ENCODE results near the gene ANKRD63. TPM values are rescaled to one million over a fixed set of nuclear protein-coding genes. Genes with fewer than 3 reads are reported as not detected.

ANKRD63 gene
- polyA plus RNA-seq, 1 of the 3 experiments (the other 2 are of a cell fraction): not detected

GRCh38 chr15:40249477-40250303 lies 33.2 kb downstream of the ANKRD63 start (continued):
- TF ChIP-seq REST (IDR thresholded peaks at IDR 0.05; ENCODE audit: low read depth, low read length): no peak
- no peak for TF ChIP-seq MEF2A (IDR thresholded peaks at IDR 0.05; ENCODE audit: borderline replicate concordance, low read depth)
- TF ChIP-seq YY1 (IDR thresholded peaks at IDR 0.05; ENCODE audit: low read depth): peak; percentile 67; the same call in 1 of the 2 replicates
- TF ChIP-seq SIN3A (IDR thresholded peaks at IDR 0.05; ENCODE audit: borderline replicate concordance, low read depth, low read length): peak; percentile 21; the same call in 1 of the 2 replicates
- TF ChIP-seq NRF1 (IDR thresholded peaks at IDR 0.05; ENCODE audit: low read depth, low read length): no peak
- TF ChIP-seq MAX (IDR thresholded peaks at IDR 0.05; ENCODE audit: low read depth): no peak
- TF ChIP-seq RFX5 (IDR thresholded peaks at IDR 0.05; ENCODE audit: low read length): no peak
- TF ChIP-seq MXI1 (IDR thresholded peaks at IDR 0.05; ENCODE audit: low read depth, low read length): peak; percentile 9; the same call in 1 of the 2 replicates
- TF ChIP-seq CTCF (IDR thresholded peaks at IDR 0.05): no peak

GRCh38 chr15:40248006-40248783 lies 34.7 kb downstream of the ANKRD63 start:
- Histone ChIP-seq H2AFZ (ENCODE audit: low read depth) (no peak overlapping the region), H3K9me3 (no peaks in the 10 kb centered on the region), H3K9me2 (no peaks in the 10 kb centered on the region), H3K79me2 (ENCODE audit: insufficient read depth) (no peaks in the 10 kb centered on the region), H3K4me3 (ENCODE audit: low read depth in 2 of 2, low read length in 1 of 2) (no peak overlapping the region), H3K9ac (no peak overlapping the region), H3K4me1 (ENCODE audit: control insufficient read depth in 1 of 2, insufficient read depth in 2 of 2, low read depth in 1 of 2, low read length in 1 of 2) (peaks cover 13 to 33% of the 10 kb centered on the region in 2 experiments), H3K27ac (ENCODE audit: low read depth in 2 of 2, low read length in 1 of 2) (no peak overlapping the region; a peak in 1 of 4 replicates), H4K20me1 (ENCODE audit: insufficient read depth) (peaks cover 13% of the 10 kb centered on the region), H3K27me3 (ENCODE audit: insufficient read depth) (peaks cover 23% of the 10 kb centered on the region), H3K36me3 (replicated peaks in 1 of 2; ENCODE audit: control insufficient read depth in 1 of 2, insufficient read depth in 2 of 2, low read length in 1 of 2) (no peaks in the 10 kb centered on the region), H3K4me2 (no peak overlapping the region), H3F3A (replicated peaks; ENCODE audit: insufficient read depth) (peaks cover 22% of the 10 kb centered on the region)
- DNase-seq: peak; percentile 84
- WGBS (ENCODE audit: low lambda C conversion rate): 97% methylated on average over 14 of the region's 17 CpGs
- ChIA-PET CTCF (interaction anchor here (0.6 to 34.5 kb wide), 4 partner anchors 9 to 144 kb away, joined by 3 to 720 read pairs (median 21); partner anchors contain the start of gene PAK6), POLR2A (interaction anchor here (1.1 kb wide), 1 partner anchor 9 kb away, joined by 5 read pairs; the partner anchor contains the start of gene PAK6)
- TF ChIP-seq FOSL2 (IDR thresholded peaks at IDR 0.05; ENCODE audit: borderline replicate concordance, low read depth) (no peak), FOXJ3 (CRISPR knock-in tag; IDR thresholded peaks at IDR 0.05) (no peak), GATA2 (CRISPR knock-in tag; IDR thresholded peaks at IDR 0.05) (peak; percentile 11; the same call in 1 of the 2 replicates), CHD2 (IDR thresholded peaks at IDR 0.05; ENCODE audit: low read length, partially characterized antibody) (peak; percentile 41)

All from SK-N-SH (cell line).